ENCODE data around the gene KRTAP12-3. TPM values are rescaled to one million over a fixed set of nuclear protein-coding genes. Genes with fewer than 3 reads are reported as not detected.
"Not testable (repeated sequence)": the region's sequence is repeated elsewhere in the genome, so short reads cannot be mapped to it uniquely, and the experiment has no call there.

KRTAP12-3 gene
- polyA plus RNA-seq, 4 donors, result not detected

DNA sequence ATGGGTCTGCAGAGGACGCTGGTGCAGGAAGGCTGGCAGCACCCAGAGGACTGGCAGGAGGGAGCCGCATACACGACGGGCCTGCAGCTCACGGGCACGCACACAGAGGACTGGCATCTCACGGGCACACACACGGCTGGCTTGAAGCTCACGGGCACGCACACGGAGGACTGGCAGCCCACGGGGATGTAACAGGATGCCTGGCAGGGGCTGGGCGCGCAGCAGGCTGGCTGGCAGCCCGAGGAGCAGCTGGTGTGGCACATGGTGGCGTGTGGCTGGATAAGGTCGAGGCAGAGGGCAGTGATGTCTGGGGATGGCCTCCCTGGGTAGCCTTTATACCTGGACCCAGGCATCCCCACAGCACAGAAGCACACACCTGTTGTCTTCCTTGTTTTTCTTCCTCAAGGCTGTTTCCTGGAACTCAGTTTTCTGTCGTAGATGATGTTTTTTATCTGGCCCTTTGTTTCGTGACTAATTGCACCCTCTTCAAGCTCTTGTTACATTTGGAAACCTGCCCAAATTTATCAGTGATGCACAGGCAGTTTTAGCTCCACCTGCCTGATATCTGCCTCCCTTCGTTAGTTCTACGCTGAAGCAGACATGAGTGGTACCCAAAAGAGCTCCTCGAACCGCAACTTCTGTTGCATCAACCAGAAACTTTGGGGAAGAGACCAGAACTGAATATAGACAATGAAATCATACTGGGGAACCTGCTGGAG lies 24.3 kb downstream of the KRTAP12-3 start, which contains the start of gene KRTAP12-1:
Gene KRTAP12-1 (minus strand): TSS at position 303 of the 719 bp plus-strand sequence. CDS start 40 bp downstream, at position 263.
- no peak for DNase-seq (ENCODE audit: low read depth in 4 of 4, low spot score in 3 of 4)

- no peak for DNase-seq (ENCODE audit: low read depth in 4 of 4, low spot score in 3 of 4)
Observed at GRCh38 chr21:44682580-44683151, 24.9 kb downstream of the KRTAP12-3 start.

GRCh38 chr21:44684077-44684476 lies 26.3 kb downstream of the KRTAP12-3 start:
- DNase-seq (ENCODE audit: low read depth in 4 of 4, low spot score in 3 of 4), result no peak

GRCh38 chr21:44684483-44684882 lies 26.8 kb downstream of the KRTAP12-3 start:
- no peak for DNase-seq (ENCODE audit: low read depth in 4 of 4, low spot score in 3 of 4)

DNA sequence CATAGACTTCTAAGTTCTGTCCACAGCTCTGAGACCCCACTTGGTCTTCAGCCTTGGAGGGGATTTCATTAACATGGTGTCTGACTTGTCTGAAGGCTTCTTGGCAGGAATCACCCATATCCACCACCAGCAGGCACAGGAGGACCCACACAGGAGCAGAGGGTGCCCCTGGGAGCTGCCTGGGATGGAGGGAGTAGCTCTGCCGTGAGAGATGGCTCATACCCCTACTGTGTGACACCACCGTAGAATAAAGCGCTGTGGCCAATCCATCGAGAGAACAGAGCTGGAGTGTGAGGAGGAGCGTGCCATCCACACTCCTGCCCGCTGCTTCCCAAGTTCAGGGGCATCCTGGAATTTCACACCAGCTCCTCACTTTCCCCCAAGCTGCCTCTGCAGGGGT lies 27.3 kb downstream of the KRTAP12-3 start:
- DNase-seq (ENCODE audit: low read depth in 4 of 4, low spot score in 3 of 4), result not testable (repeated sequence)

- DNase-seq (ENCODE audit: low read depth in 4 of 4, low spot score in 3 of 4), result no peak
Observed at GRCh38 chr21:44686000-44686781, 28.5 kb downstream of the KRTAP12-3 start.

GRCh38 chr21:44686843-44687561 lies 29.3 kb downstream of the KRTAP12-3 start:
- no peak for DNase-seq (ENCODE audit: low read depth in 4 of 4, low spot score in 3 of 4)

DNA sequence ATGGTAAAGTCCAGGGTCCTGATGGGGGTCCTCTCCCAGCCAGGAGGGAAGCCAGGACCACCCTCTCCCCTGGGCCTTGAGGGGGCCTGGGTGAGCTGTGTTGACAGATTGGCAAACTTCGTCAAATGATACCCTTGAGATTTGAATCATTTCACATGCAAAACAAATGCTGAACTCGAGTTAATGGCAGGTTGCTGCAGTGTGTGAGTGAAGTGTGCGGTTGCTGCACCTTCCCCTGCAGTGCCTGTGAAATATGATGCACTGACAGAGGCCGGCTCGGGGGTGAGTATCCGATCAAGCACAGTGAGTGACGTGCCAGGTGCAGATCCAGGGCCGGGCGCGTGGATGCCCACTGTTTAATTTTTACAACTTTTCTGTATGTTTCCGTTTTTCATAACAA lies 29.9 kb downstream of the KRTAP12-3 start:
- DNase-seq (ENCODE audit: low read depth in 4 of 4, low spot score in 3 of 4), result no peak

DNA sequence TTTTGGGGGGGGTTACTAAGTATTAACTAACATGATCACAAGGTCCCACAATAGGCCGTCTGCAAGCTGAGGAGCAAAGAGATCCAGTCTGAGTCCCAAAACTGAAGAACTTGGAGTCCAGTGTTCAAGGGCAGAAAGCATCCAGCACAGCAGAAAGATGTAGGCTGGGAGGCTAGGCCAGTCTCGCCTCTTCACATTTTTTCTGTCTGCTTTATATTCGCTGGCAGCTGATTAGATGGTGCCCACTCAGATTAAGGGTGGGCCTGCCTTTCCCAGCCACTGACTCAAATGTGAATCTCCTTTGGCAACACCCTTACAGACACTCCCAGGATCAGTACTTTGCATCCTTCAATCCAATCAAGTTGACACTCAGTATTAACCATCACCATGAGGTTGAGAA lies 32.0 kb downstream of the KRTAP12-3 start:
- DNase-seq (ENCODE audit: low read depth in 4 of 4, low spot score in 3 of 4), result not testable (repeated sequence)

DNA sequence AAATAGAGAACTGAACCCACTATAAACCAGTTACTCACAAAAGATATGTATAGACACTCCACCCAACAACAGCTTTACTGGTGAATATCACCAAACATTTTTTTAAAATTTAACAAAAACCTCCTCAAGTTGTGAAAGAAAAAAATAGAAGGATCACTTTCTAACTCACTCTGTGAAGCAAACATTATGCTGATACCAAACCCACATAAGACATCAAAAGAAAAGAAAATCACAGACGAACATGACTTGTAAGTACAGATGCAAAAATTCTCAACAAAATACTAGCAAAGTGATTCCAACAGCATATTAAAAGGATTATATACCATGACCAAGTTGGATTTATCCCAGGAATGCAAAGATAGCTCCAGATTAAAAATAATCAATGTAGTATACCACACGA lies 34.0 kb downstream of the KRTAP12-3 start:
- no peak for DNase-seq (ENCODE audit: low read depth in 4 of 4, low spot score in 3 of 4)

DNA sequence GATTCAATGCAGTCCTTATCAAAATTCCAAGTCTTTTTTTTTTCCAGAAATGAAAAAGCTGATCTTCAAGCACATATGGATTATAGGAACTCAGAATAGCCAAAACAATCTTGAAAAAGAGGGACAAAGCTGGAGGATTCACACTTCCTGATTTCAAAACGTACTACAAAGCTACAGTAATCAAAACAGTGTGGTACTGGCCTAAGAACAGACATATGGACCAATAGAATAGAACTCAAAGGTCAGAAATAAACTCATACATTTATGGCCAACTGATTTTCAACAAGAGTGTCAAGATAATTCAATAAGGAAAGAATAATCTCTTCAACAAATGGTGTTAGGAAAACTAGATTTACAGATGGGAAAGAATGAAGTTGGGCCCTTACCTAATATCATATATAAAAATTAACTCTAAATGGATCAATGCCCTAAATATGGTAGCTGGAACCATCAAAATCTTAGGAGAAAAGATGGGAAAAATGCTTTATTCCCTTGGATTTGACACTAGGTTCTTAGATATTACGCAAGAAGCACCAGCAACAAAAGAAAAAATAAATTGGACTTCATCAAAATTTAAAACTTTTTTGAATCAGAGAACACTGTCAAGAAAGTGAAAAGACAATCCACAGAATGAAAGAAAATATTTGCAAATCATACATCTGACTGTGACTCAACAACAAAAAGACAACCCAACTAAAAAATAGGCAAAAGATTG lies 35.2 kb downstream of the KRTAP12-3 start:
- no peak for DNase-seq (ENCODE audit: low read depth in 4 of 4, low spot score in 3 of 4)

- DNase-seq (ENCODE audit: low read depth in 4 of 4, low spot score in 3 of 4), result no peak
Observed at GRCh38 chr21:44694776-44695175, 37.0 kb downstream of the KRTAP12-3 start.

GRCh38 chr21:44695184-44695583 lies 37.5 kb downstream of the KRTAP12-3 start:
- DNase-seq (ENCODE audit: low read depth in 4 of 4, low spot score in 3 of 4), result no peak

DNA sequence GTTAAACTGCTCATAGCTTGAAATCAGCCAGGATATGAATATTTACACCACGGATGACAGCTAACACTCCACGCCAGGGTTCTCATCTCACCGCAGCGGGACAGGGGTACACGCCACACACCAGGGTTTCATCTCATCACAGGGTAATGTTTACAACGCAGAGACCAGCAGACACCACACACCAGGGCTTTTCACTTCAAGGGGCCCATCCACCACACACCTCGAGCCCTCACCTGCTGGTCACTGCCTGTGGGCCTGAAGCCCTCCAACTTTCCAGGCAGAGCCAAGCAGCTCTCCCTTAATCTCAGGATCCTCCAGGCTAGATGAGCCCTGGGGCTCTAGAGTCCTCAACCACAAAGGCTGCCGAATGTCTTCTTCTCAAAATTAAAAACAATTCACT lies 37.9 kb downstream of the KRTAP12-3 start:
- no peak for DNase-seq (ENCODE audit: low read depth in 4 of 4, low spot score in 3 of 4)

DNA sequence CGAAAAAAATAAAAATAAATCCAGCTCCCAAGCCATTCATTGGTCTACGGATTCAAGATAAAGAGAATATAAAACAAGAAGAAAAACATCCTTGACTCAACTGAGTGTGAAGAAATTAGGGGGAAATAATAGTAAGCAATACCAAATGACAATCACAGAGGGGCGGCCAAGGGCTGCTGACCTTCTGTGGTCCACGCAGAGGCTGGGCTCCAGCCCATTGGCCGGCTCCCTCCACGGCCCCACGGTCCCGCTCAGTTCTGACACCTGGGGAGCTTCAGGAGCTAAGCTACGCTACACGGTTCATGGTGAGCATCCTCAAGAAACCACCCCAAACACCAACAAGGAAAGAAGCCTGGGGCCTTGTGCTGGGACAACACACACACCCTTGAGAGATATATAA lies 38.8 kb downstream of the KRTAP12-3 start:
- no peak for DNase-seq (ENCODE audit: low read depth in 4 of 4, low spot score in 3 of 4)

GRCh38 chr21:44697172-44697810 lies 39.6 kb downstream of the KRTAP12-3 start, which contains the start of gene KRTAP10-12:
Gene KRTAP10-12 (plus strand): TSS chr21:44697172. CDS start chr21:44697202, 30 bp downstream.
- DNase-seq (ENCODE audit: low read depth in 4 of 4, low spot score in 3 of 4), result not testable (repeated sequence)

DNA sequence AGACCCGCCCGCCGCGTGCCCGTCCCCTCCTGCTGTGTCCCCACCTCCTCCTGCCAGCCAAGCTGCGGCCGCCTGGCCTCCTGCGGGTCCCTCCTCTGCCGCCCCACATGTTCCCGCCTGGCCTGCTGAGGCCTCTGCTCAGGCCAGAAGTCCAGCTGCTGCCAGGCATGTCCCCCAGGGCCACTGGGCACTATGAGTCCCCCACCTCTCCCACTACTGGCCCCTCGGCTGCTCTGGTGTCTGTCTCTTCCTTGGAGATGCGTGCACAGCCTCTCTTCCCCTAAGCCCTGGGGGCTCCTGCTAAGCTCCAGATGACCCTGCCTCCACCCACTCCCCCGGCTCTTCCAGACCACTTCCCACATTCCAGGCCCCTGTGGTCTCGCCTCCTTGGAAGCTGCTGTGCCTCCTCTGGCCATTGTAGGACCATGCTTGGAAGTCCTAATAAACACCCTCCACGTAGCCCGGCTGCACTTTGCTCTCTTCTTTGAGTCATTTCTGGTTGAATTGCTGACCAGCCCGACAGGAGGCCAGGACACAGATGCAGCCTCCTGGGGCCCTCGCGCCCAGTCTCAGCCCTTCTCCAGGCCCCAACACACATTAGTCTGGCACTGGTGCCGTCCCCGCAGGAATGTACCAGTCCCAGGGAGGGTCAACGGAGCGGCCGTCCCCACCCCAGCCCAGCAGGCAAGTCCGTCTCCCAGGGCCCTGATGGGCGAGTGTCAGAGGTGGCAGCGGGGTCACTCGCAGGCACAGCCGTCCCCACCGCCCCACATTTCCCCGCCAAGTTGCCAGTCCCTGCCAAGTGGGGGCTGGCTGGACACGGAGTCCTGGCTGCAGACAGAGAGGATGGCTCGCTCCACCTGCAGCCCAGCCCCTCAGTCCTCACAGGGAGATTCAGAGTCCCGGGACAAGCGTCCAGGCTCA lies 40.3 kb downstream of the KRTAP12-3 start:
- DNase-seq (ENCODE audit: low read depth in 4 of 4, low spot score in 3 of 4), result no peak

DNA sequence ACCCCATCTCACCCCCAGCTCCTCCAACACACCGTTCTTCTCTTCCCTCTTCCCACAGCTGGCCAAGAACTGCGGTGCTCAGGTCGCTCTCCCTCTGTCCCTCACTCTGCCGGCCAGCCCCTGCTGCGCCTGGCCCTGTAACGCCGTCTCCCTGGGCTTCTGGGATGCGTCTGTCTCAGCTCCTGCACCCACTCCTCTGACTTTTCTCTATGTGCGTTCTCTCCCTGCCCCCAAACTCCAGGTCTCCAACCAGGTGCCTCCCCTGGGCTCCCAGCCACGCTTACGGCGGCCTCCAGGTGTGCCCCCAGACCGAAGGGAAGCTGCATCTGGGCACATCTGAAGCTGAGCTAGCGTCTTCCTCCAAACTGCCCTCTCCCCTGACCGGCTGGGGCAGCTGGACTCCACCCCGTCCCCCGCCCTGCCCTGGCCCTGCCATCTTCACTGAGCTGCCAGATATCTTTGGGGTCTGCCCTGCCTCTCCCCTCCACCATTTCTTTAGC lies 41.8 kb downstream of the KRTAP12-3 start:
- DNase-seq (ENCODE audit: low read depth in 4 of 4, low spot score in 3 of 4), result no peak
